ENCODE data around the gene ASCC2. TPM values are rescaled to one million over a fixed set of nuclear protein-coding genes. Genes with fewer than 3 reads are reported as not detected.

ASCC2 gene
- total RNA-seq, result 100 to 1,000 TPM; 102 to 124 TPM

GRCh38 chr22:29837741-29838598, at the start of gene ASCC2:
Gene ASCC2, minus strand, starts transcription at chr22:29838274. Its CDS starts 5,949 bp downstream, at chr22:29832325.
- DNase-seq (ENCODE audit: low spot score), result peak; percentile 100
- peaks cover 3% of the 10 kb centered on the region for H3K9me3 Mint-ChIP-seq
- ATAC-seq, result peak; percentile 99 to 100
- H3K27me3 Mint-ChIP-seq, result no peaks in the 10 kb centered on the region
- H3K27ac Mint-ChIP-seq, result peak within 1 kb of the TSS; percentile 91 to 98
- H3K36me3 Mint-ChIP-seq, result peaks cover 13% of the 10 kb centered on the region
- peak within 1 kb of the TSS; percentile 97 for H3K4me3 Mint-ChIP-seq
- peaks cover 31 to 40% of the 10 kb centered on the region in 2 donors for H3K4me1 Mint-ChIP-seq (ENCODE audit: low read depth in 2 of 2)

- ATAC-seq, result no peak
- no peaks in the 10 kb centered on the region for H3K27me3 Mint-ChIP-seq
- H3K4me1 Mint-ChIP-seq (ENCODE audit: low read depth in 2 of 2), result peaks cover 13 to 14% of the 10 kb centered on the region in 2 donors
- H3K36me3 Mint-ChIP-seq, result no peaks in the 10 kb centered on the region
- H3K4me3 Mint-ChIP-seq, result no peak overlapping the region
- no peaks in the 10 kb centered on the region for H3K9me3 Mint-ChIP-seq
- no peak for DNase-seq (ENCODE audit: low spot score)
- no peak overlapping the region for H3K27ac Mint-ChIP-seq
These were observed 49.3 kb upstream of the ASCC2 start for GRCh38 chr22:29887358-29887757.

GRCh38 chr22:29886596-29886995, 48.5 kb upstream of the ASCC2 start:
- ATAC-seq (no peak), DNase-seq (ENCODE audit: low spot score) (no peak)
- Mint-ChIP-seq H3K4me3 (no peak overlapping the region), H3K4me1 (ENCODE audit: low read depth in 2 of 2) (peaks cover 13 to 14% of the 10 kb centered on the region in 2 donors), H3K27me3 (no peaks in the 10 kb centered on the region), H3K36me3 (no peaks in the 10 kb centered on the region), H3K27ac (no peak overlapping the region), H3K9me3 (no peaks in the 10 kb centered on the region)

- no peak for DNase-seq (ENCODE audit: low spot score)
- no peaks in the 10 kb centered on the region for H3K27me3 Mint-ChIP-seq
- H3K27ac Mint-ChIP-seq, result no peak overlapping the region
- H3K4me3 Mint-ChIP-seq, result no peak overlapping the region
- peaks cover 11 to 12% of the 10 kb centered on the region in 2 donors for H3K4me1 Mint-ChIP-seq (ENCODE audit: low read depth in 2 of 2)
- H3K36me3 Mint-ChIP-seq, result no peaks in the 10 kb centered on the region
- no peak for ATAC-seq
- no peaks in the 10 kb centered on the region for H3K9me3 Mint-ChIP-seq
These were observed 47.5 kb upstream of the ASCC2 start for GRCh38 chr22:29885610-29886009.

- H3K36me3 Mint-ChIP-seq, result no peaks in the 10 kb centered on the region
- H3K27me3 Mint-ChIP-seq, result no peaks in the 10 kb centered on the region
- H3K4me3 Mint-ChIP-seq, result peak overlapping the region; percentile 87
- H3K27ac Mint-ChIP-seq, result peak overlapping the region; percentile 67 to 91
- DNase-seq (ENCODE audit: low spot score) (no peak), ATAC-seq (peak in 1 of 2 donors; percentile 37)
- peaks cover 8 to 10% of the 10 kb centered on the region in 2 donors for H3K4me1 Mint-ChIP-seq (ENCODE audit: low read depth in 2 of 2)
- no peaks in the 10 kb centered on the region for H3K9me3 Mint-ChIP-seq
These were observed 45.7 kb upstream of the ASCC2 start for GRCh38 chr22:29883775-29884097.

- Mint-ChIP-seq H3K27me3 (no peaks in the 10 kb centered on the region), H3K27ac (peak within 1 kb of the TSS; percentile 67 to 91), H3K4me3 (peak within 1 kb of the TSS; percentile 87), H3K4me1 (ENCODE audit: low read depth in 2 of 2) (peaks cover 8 to 10% of the 10 kb centered on the region in 2 donors), H3K9me3 (no peaks in the 10 kb centered on the region), H3K36me3 (no peaks in the 10 kb centered on the region)
- ATAC-seq (peak; percentile 91 to 92), DNase-seq (ENCODE audit: low spot score) (peak; percentile 96)
These were observed 45.1 kb upstream of the ASCC2 start, which contains the start of gene MTMR3 for GRCh38 chr22:29883045-29883774. Gene MTMR3, plus strand, starts transcription at chr22:29883174. Its CDS starts 87,886 bp downstream, at chr22:29971060.

GRCh38 chr22:29882716-29883044, 44.6 kb upstream of the ASCC2 start:
- Mint-ChIP-seq H3K4me1 (ENCODE audit: low read depth in 2 of 2) (peaks cover 8 to 10% of the 10 kb centered on the region in 2 donors), H3K36me3 (no peaks in the 10 kb centered on the region), H3K4me3 (peak overlapping the region; percentile 67), H3K9me3 (no peaks in the 10 kb centered on the region), H3K27me3 (peaks cover 3 to 4% of the 10 kb centered on the region in 2 donors), H3K27ac (no peak overlapping the region)
- ATAC-seq (no peak), DNase-seq (ENCODE audit: low spot score) (no peak)

GRCh38 chr22:29879753-29880152, 41.7 kb upstream of the ASCC2 start:
- Mint-ChIP-seq H3K4me1 (ENCODE audit: low read depth in 2 of 2) (peaks cover 8 to 10% of the 10 kb centered on the region in 2 donors), H3K4me3 (no peak overlapping the region), H3K27me3 (peaks cover 4 to 6% of the 10 kb centered on the region in 2 donors), H3K9me3 (no peaks in the 10 kb centered on the region), H3K36me3 (no peaks in the 10 kb centered on the region), H3K27ac (no peak overlapping the region)
- ATAC-seq (no peak), DNase-seq (ENCODE audit: low spot score) (no peak)

GRCh38 chr22:29877620-29878019, 39.5 kb upstream of the ASCC2 start:
- Mint-ChIP-seq H3K4me1 (ENCODE audit: low read depth in 2 of 2) (peaks cover 0 to under 1% of the 10 kb centered on the region in 2 donors), H3K27ac (no peak overlapping the region), H3K36me3 (no peaks in the 10 kb centered on the region), H3K4me3 (no peak overlapping the region), H3K9me3 (no peaks in the 10 kb centered on the region), H3K27me3 (peaks cover 6 to 7% of the 10 kb centered on the region in 2 donors)
- DNase-seq (ENCODE audit: low spot score), result no peak
- no peak for ATAC-seq

- H3K36me3 Mint-ChIP-seq, result no peaks in the 10 kb centered on the region
- ATAC-seq, result no peak
These were observed 35.9 kb upstream of the ASCC2 start for GRCh38 chr22:29873943-29874342.

GRCh38 chr22:29872989-29873388, 34.9 kb upstream of the ASCC2 start:
- DNase-seq (ENCODE audit: low spot score) (no peak), ATAC-seq (no peak)
- no peak overlapping the region for H3K27ac Mint-ChIP-seq
- no peaks in the 10 kb centered on the region for H3K4me1 Mint-ChIP-seq (ENCODE audit: low read depth in 2 of 2)
- no peak overlapping the region for H3K4me3 Mint-ChIP-seq
- H3K36me3 Mint-ChIP-seq, result no peaks in the 10 kb centered on the region
- peaks cover 5 to 9% of the 10 kb centered on the region in 2 donors for H3K27me3 Mint-ChIP-seq
- no peaks in the 10 kb centered on the region for H3K9me3 Mint-ChIP-seq

More at GRCh38 chr22:29873943-29874342, 35.9 kb upstream of the ASCC2 start:
- H3K4me1 Mint-ChIP-seq (ENCODE audit: low read depth in 2 of 2), result no peaks in the 10 kb centered on the region
- H3K27ac Mint-ChIP-seq, result no peak overlapping the region
- peaks cover 6 to 7% of the 10 kb centered on the region in 2 donors for H3K27me3 Mint-ChIP-seq
- DNase-seq (ENCODE audit: low spot score), result no peak
- no peak overlapping the region for H3K4me3 Mint-ChIP-seq
- H3K9me3 Mint-ChIP-seq, result no peaks in the 10 kb centered on the region

GRCh38 chr22:29872144-29872893, 34.2 kb upstream of the ASCC2 start:
- no peak overlapping the region for H3K27ac Mint-ChIP-seq

GRCh38 chr22:29871684-29872083, 33.6 kb upstream of the ASCC2 start:
- H3K27ac Mint-ChIP-seq, result no peak overlapping the region
- no peaks in the 10 kb centered on the region for H3K9me3 Mint-ChIP-seq
- no peaks in the 10 kb centered on the region for H3K36me3 Mint-ChIP-seq
- H3K4me1 Mint-ChIP-seq (ENCODE audit: low read depth in 2 of 2), result no peaks in the 10 kb centered on the region
- peaks cover 0 to 8% of the 10 kb centered on the region in 2 donors for H3K27me3 Mint-ChIP-seq
- H3K4me3 Mint-ChIP-seq, result no peak overlapping the region
- no peak for ATAC-seq
- no peak for DNase-seq (ENCODE audit: low spot score)

More at GRCh38 chr22:29872144-29872893, 34.2 kb upstream of the ASCC2 start:
- Mint-ChIP-seq H3K27me3 (peaks cover 0 to 8% of the 10 kb centered on the region in 2 donors), H3K4me1 (ENCODE audit: low read depth in 2 of 2) (no peaks in the 10 kb centered on the region), H3K9me3 (no peaks in the 10 kb centered on the region), H3K36me3 (no peaks in the 10 kb centered on the region), H3K4me3 (no peak overlapping the region)
- ATAC-seq (peak in 1 of 2 donors; percentile 59), DNase-seq (ENCODE audit: low spot score) (no peak)
